GM12892 (cell line): ENCODE measurements around the gene PSMG1.

Experiments used
- DNase-seq: peaks from one replicate; pipeline ENCODE4 v3.0.0; 2011; ENCODE audit not compliant: insufficient read length
- FAIRE-seq: peaks from 2 replicates; lab custom pipeline; 2011; peaks lifted over from hg19 to GRCh38; lab: Jason Lieb, UNC
- POLR2A ChIP-seq: IDR thresholded peaks from 2 replicates; pipeline ENCODE4 v1.6.1; 2011; ENCODE audit warnings: low read depth, low read length, control low read depth
- POLR2AphosphoS5 ChIP-seq: IDR thresholded peaks from 2 replicates; pipeline ENCODE4 v1.6.1; 2011; ENCODE audit warnings: low read depth, low read length, control low read depth
- TAF1 ChIP-seq: IDR thresholded peaks from 2 replicates; pipeline ENCODE4 v1.6.1; 2011; ENCODE audit warnings: low read depth, mild to moderate bottlenecking, control low read depth, low read length, borderline replicate concordance

The PSMG1 gene

GRCh38 chr21:39209334-39209688 lies 26.1 kb upstream of the PSMG1 start:
- no peak for FAIRE-seq
- TF ChIP-seq TAF1 (no peak), POLR2AphosphoS5 (no peak), POLR2A (no peak)
- no peak for DNase-seq

GRCh38 chr21:39208624-39209333 lies 25.5 kb upstream of the PSMG1 start:
- FAIRE-seq (no peak), DNase-seq (no peak)
- no peak for TF ChIP-seq POLR2A
- TF ChIP-seq TAF1: no peak
- no peak for TF ChIP-seq POLR2AphosphoS5

DNA sequence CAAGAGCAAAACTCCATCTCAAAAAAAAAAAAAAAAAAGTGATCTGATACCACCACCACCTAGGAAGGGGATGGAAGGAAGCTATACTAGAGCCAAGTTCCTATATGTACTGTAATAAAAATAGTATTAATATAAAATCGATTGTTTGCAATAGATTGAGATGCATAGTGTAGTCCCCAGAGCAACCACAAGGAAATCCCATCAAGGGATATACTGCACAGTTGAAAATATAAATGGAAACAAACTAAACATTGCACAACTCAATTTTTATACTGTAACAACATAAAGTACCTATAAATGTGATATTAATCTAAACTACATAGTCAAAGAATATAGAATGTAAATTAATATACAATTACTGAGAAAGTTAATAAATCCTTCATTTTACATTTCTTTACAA lies 20.9 kb upstream of the PSMG1 start:
- no peak for FAIRE-seq

GRCh38 chr21:39198800-39199199 lies 15.5 kb upstream of the PSMG1 start:
- DNase-seq: no peak
- FAIRE-seq: no peak
- TF ChIP-seq POLR2A: no peak
- TF ChIP-seq POLR2AphosphoS5: no peak
- no peak for TF ChIP-seq TAF1

More for the DNA sequence above, 20.9 kb upstream of the PSMG1 start:
- TF ChIP-seq POLR2AphosphoS5: no peak
- no peak for TF ChIP-seq POLR2A
- no peak for TF ChIP-seq TAF1
- no peak for DNase-seq

GRCh38 chr21:39197448-39198233 lies 14.4 kb upstream of the PSMG1 start:
- FAIRE-seq: no peak

DNA sequence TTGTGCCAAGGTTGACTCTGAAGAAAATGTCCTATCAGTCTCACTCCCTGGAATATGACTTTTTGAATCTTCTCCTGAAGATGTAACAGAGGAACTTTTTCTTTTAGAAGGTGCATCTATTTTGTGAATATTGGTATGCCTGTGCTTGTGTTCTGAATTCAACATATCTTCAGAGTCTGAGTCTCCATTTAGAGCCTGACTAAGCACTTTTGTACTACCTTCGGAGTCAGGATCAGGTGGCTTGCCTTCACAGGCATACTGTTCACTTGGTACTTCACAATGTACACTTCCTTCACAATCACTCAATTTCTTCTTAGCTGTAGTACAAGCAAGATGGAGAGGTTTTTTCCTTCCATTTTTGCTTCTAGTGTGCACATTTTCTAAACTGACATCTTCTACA lies 13.6 kb upstream of the PSMG1 start:
- FAIRE-seq (no peak), DNase-seq (no peak)
- TF ChIP-seq POLR2A (no peak), TAF1 (no peak), POLR2AphosphoS5 (no peak)

More at GRCh38 chr21:39197448-39198233, 14.4 kb upstream of the PSMG1 start:
- TF ChIP-seq POLR2A (no peak), POLR2AphosphoS5 (no peak), TAF1 (no peak)
- DNase-seq: no peak

DNA sequence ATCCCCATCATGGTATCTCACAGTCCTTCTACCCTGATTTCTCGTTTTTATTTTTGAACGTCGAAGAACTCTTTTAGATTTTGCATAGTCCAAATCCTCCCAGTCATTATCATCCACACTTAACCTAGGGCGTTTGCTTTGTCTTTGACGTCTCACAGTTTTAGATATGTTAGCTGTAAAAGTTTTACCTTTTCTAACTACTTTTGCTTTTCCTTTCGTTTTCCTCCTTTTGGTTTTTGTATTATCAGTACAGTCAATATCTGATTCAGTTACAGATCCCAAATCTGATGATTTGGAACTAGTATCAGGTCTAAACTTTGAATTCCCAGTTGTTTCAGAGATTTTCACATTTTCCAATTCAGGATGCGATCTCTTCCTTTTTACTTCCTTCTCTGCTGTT lies 13.1 kb upstream of the PSMG1 start:
- TF ChIP-seq POLR2A (no peak), TAF1 (no peak), POLR2AphosphoS5 (no peak)
- no peak for FAIRE-seq
- DNase-seq: no peak

DNA sequence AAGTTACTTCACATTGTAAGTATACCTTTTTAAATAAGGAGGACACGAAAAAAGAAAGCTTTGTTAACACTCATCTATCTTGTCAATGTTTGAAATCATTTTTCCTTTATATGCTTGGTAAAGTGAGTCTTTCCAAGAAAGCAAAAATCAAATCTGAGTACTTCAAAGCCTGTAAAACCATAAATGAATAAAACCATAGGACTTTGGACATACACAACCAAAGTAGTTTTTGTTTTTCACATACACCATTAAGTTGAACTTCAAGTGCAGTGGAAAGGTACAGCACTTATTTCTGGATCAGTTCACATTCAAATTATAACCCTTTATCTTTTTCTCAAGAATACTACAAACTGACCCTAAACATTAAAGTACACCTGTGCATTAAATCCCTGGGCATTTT lies 10.1 kb upstream of the PSMG1 start:
- TF ChIP-seq POLR2AphosphoS5 (no peak), TAF1 (no peak), POLR2A (no peak)
- no peak for FAIRE-seq

DNA sequence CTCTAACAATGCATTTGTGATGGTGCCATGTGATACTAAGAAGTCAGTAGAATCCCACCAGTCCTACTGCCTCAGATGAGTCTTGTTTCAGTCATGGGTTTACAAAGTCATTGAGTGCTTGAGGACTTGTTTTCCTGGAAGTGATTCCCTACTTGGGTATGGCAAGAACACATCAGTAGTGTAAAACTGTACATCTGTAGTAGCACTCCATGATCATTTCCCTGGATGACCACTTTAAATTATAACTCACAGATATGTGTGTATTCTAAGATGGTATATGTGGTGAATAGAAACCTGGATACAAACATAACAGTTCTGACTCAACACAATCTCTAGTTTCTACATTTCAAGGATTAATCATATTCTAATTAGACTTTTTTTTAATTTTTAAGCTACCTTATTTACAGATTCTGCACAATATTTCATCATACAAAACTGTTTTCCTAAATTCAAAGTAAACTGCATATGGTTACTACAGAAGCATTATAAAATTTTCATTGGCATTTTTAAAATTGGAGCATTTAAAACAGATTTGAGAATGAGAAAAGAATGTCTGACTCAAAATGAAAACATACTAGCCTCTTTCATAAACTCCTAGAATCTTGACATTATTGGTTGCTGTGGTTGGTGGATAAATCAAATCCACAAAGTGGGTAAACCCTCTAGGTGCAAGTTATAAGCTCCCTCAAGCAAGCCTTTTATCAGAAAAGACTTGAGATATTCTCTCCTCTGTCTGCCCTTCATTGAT lies 6.8 kb upstream of the PSMG1 start:
- no peak for TF ChIP-seq TAF1
- TF ChIP-seq POLR2AphosphoS5: no peak
- no peak for TF ChIP-seq POLR2A
- FAIRE-seq (no peak), DNase-seq (no peak)

More for the DNA sequence above, 10.1 kb upstream of the PSMG1 start:
- no peak for DNase-seq

DNA sequence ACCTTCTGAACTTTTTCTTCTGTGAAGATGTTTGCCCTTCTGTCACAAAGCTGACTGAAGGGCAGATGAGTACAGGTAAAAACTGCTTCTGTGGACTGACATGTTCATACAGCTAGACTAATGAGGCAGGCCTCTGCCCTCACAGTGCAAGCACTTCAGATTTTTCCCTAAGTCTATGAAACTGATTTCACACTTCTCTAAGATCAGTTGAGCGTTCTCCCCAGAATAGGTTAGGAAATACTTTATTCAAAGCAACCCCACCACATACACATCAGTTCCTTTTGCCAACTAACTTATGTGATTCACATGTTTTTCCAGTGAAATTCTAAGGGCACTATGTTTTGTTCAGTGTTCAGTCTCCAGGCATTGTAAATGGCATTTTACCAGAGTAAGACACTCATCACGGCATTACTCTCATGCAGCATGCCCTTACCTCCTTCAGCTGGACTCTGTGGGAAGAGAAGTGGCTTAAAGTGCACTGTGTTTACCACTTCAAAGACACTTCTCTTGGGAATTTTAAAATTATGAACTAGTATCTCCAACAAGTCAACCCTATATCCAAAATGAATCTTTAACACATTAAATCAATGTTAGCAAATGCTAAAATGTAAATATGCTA lies 5.4 kb upstream of the PSMG1 start:
- FAIRE-seq (no peak), DNase-seq (no peak)
- no peak for TF ChIP-seq POLR2A
- no peak for TF ChIP-seq POLR2AphosphoS5
- no peak for TF ChIP-seq TAF1

DNA sequence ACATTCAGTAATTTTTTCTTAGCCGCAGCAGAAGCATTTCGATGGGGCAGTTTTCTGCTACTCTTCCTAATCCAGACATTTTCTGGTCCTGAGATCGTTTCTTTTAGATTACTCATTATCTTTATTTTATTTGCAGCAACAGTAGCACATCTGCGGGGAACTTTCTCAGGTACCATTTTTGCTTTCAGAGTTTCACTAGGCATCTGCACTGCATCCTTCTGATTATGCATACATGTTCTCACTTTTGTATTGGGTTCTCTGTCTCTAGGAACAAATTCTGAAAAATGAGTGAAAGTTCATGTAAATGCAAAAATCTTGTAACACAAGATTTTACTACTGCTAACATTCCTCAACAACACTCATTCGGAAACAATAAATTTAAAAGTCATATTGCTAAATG lies 3.9 kb upstream of the PSMG1 start:
- no peak for FAIRE-seq
- DNase-seq: no peak
- TF ChIP-seq POLR2AphosphoS5 (no peak), TAF1 (no peak)

- FAIRE-seq (no peak), DNase-seq (no peak)
- TF ChIP-seq POLR2AphosphoS5 (no peak), POLR2A (no peak), TAF1 (no peak)
Measured at GRCh38 chr21:39186676-39187075, 3.4 kb upstream of the PSMG1 start.
